Endothelial cell of umbilical vein (primary cell): ENCODE results near the gene ADAT3. TPM values are rescaled to one million over a fixed set of nuclear protein-coding genes. Genes with fewer than 3 reads are reported as not detected.

Source experiments
- BruUV-seq: library from RNA; stranded (reverse); fragments of 400-500 nt; replicated peaks from 2 replicates; lab custom pipeline; 2021; lab: Mats Ljungman, UMichigan
- CTCF ChIA-PET: fragments of 300-600, 350-600 bp; sonication (Branson Sonifier 250); formaldehyde crosslinking; loops from one replicate; lab custom pipeline; 2021; ENCODE audit warnings: antibody characterized with exemption, inconsistent platforms; lab: Charles Lee
- POLR2A ChIA-PET: fragments of 300-600, 350-600 bp; sonication (Branson Sonifier 250); formaldehyde crosslinking; loops from one replicate; lab custom pipeline; 2021; ENCODE audit warnings: antibody characterized with exemption, inconsistent platforms; lab: Charles Lee
- DNase-seq: peaks from one replicate; pipeline ENCODE4 v3.0.0-alpha.2; 2011; ENCODE audit warnings: low read depth, low spot score
- FAIRE-seq: peaks from 2 replicates; lab custom pipeline; 2011; peaks lifted over from hg19 to GRCh38; lab: Jason Lieb, UNC
- H2AFZ ChIP-seq: 2 replicates; pipeline ENCODE4 v1.6.0; 2012; ENCODE audit warnings: low read depth, low read length, control low read depth, inconsistent platforms
- H3K27ac ChIP-seq: 2 replicates; pipeline ENCODE4 v1.5.1; 2011; ENCODE audit warnings: low read depth, mild to moderate bottlenecking, control low read depth, low read length, moderate library complexity; ENCODE audit not compliant: insufficient read depth
- H3K27me3 ChIP-seq, 2 experiments: 2 replicates each; pipeline versions ENCODE4 v1.6.0 to v1.6.1; 2011; ENCODE audit warnings: low read length in 2 of 2, mixed read lengths in 1 of 2; ENCODE audit not compliant: control insufficient read depth in 2 of 2, insufficient read depth in 2 of 2
- H3K36me3 ChIP-seq, 2 experiments: 2 replicates in 1 of 2; 3 replicates in 1 of 2; pipeline ENCODE4 v1.5.1; 2011; ENCODE audit warnings: low read length in 2 of 2, mild to moderate bottlenecking in 1 of 2, moderate library complexity in 1 of 2; ENCODE audit not compliant: control insufficient read depth in 2 of 2, insufficient read depth in 2 of 2; ENCODE audit errors: extremely low read depth in 1 of 2
- H3K4me1 ChIP-seq: 3 replicates; pipeline ENCODE4 v1.5.1; 2011; ENCODE audit warnings: mild to moderate bottlenecking, low read length; ENCODE audit not compliant: control insufficient read depth, insufficient read depth; ENCODE audit errors: extremely low read depth
- H3K4me2 ChIP-seq: 2 replicates; pipeline ENCODE4 v1.6.1; 2011; ENCODE audit warnings: low read length, control low read depth, mixed read lengths; ENCODE audit not compliant: insufficient read depth
- H3K4me3 ChIP-seq, 3 experiments: fragments of 200-600 bp in 1 of 3; sonication (generic), shearing (Covaris generic) in 1 of 3; replicated peaks in 1 of 3; 2 replicates each; pipeline ENCODE4 v1.5.1; 2011 to 2016; ENCODE audit warnings: control low read depth in 3 of 3, low read length in 3 of 3, mild to moderate bottlenecking in 2 of 3, inconsistent platforms in 1 of 3, low read depth in 1 of 3, moderate library complexity in 1 of 3; ENCODE audit not compliant: insufficient read depth in 1 of 3
- H3K79me2 ChIP-seq: 2 replicates; pipeline ENCODE4 v1.6.0; 2012; ENCODE audit warnings: low read length, inconsistent platforms; ENCODE audit not compliant: control insufficient read depth, insufficient read depth
- H3K9ac ChIP-seq: replicated peaks from 2 replicates; pipeline ENCODE3; 2011; ENCODE audit warnings: low read length, control low read depth; ENCODE audit not compliant: insufficient read depth; ENCODE audit errors: extremely low read depth
- H3K9me1 ChIP-seq: replicated peaks from 3 replicates; pipeline ENCODE4 v1.6.0; 2011; ENCODE audit warnings: mild to moderate bottlenecking, low read length; ENCODE audit not compliant: control insufficient read depth, insufficient read depth; ENCODE audit errors: extremely low read depth
- H3K9me3 ChIP-seq: replicated peaks from 2 replicates; pipeline ENCODE4 v1.5.1; 2012; ENCODE audit warnings: low read length, inconsistent platforms; ENCODE audit not compliant: control insufficient read depth, insufficient read depth
- H4K20me1 ChIP-seq: replicated peaks from 2 replicates; pipeline ENCODE3; 2011; ENCODE audit warnings: mild to moderate bottlenecking, low read length; ENCODE audit not compliant: control insufficient read depth, insufficient read depth; ENCODE audit errors: extremely low read depth
- CTCF ChIP-seq, 2 donors: IDR thresholded peaks; 1 replicate in 1 of 2; 2 replicates in 1 of 2; pipeline ENCODE4 v1.5.1; 2011; ENCODE audit warnings: low read length in 2 of 2, mild to moderate bottlenecking in 2 of 2, moderate library complexity in 2 of 2, control low read depth in 1 of 2, inconsistent platforms in 1 of 2, low read depth in 1 of 2; ENCODE audit not compliant: insufficient read depth in 1 of 2; ENCODE audit errors: extremely low read depth in 1 of 2
- FOS ChIP-seq: IDR thresholded peaks from 2 replicates; pipeline ENCODE4 v1.6.1; 2011; ENCODE audit warnings: mild to moderate bottlenecking, low read length, moderate library complexity, borderline replicate concordance; ENCODE audit not compliant: insufficient read depth
- GATA2 ChIP-seq: IDR thresholded peaks from 2 replicates; pipeline ENCODE4 v1.7.0; 2011; ENCODE audit warnings: low read depth, mild to moderate bottlenecking, moderate library complexity, mixed read lengths, low read length; ENCODE audit not compliant: insufficient read length, insufficient read depth
- JUN ChIP-seq: IDR thresholded peaks from 2 replicates; pipeline ENCODE4 v1.6.1; 2011; ENCODE audit warnings: borderline replicate concordance, low read depth; ENCODE audit not compliant: insufficient read length, insufficient read depth
- MAX ChIP-seq: IDR thresholded peaks from 2 replicates; pipeline ENCODE4 v1.6.1; 2011; ENCODE audit not compliant: insufficient read depth, insufficient read length
- MYC ChIP-seq: IDR thresholded peaks from one replicate; pipeline ENCODE4 v1.6.1; 2011; ENCODE audit warnings: mild to moderate bottlenecking, low read depth, low read length
- POLR2AphosphoS5 ChIP-seq: IDR thresholded peaks from 2 replicates; pipeline ENCODE4 v1.6.1; 2012; ENCODE audit warnings: low read depth, mild to moderate bottlenecking, control low read depth, low read length, moderate library complexity; ENCODE audit not compliant: insufficient read depth
- dilution Hi-C: fragments of 300-500 bp; cut with MboI; formaldehyde crosslinking; loops from one replicate; pipeline ENCODE4 v1.15.0; 2019; ENCODE audit warnings: low sequenced_read_pairs; ENCODE audit not compliant: extremely low pct_ligation_motif_present
- intact Hi-C: fragments of 100-400 bp; cut with micrococcal nuclease; formaldehyde crosslinking; loops from one replicate; pipeline ENCODE4 v1.10.0; 2022
- polyA plus RNA-seq, 4 experiments: library from polyadenylated mRNA; depleted of rRNA in 3 of 4; stranded (reverse) in 3 of 4; unstranded in 1 of 4; fragments of >200 nt; gene quantifications; 2 replicates each; pipeline versions ENCODE4 v1.2.1 to v1.2.3, GENCODE V29; 2011 to 2012; ENCODE audit warnings: missing spikeins in 1 of 4
- total RNA-seq: library from RNA; stranded (reverse); gene quantifications from 2 replicates; pipeline ENCODE4 v1.2.3, GENCODE V29; 2021

The ADAT3 gene
- total and polyA plus RNA-seq, 2 donors (not counting 3 experiments of a cell fraction or from before 2014, with no cell fraction given), result 5.7 to 11.7 TPM

GRCh38 chr19:1950640-1951039 is 45.4 kb downstream of the ADAT3 start:
- H3K79me2 ChIP-seq, result peaks cover 82% of the 10 kb centered on the region
- POLR2A ChIA-PET, result no interaction called here
- no peak overlapping the region for H3K4me2 ChIP-seq
- intact Hi-C loops (no loop called here), dilution Hi-C loops (no loop called here)
- H3K9me1 ChIP-seq, result no peaks in the 10 kb centered on the region
- H3K9me3 ChIP-seq, result no peaks in the 10 kb centered on the region
- CTCF ChIA-PET, result no interaction called here
- no peaks in the 10 kb centered on the region for H3K4me1 ChIP-seq
- no peak overlapping the region for H2AFZ ChIP-seq
- DNase-seq (no peak), FAIRE-seq (no peak)
- H3K9ac ChIP-seq, result no peak overlapping the region
- no peak overlapping the region for H3K4me3 ChIP-seq
- H3K27ac ChIP-seq, result no peak overlapping the region
- no peaks in the 10 kb centered on the region for H4K20me1 ChIP-seq
- TF ChIP-seq CTCF (IDR thresholded peaks at IDR 0.05; ENCODE audit: extremely low read depth in 1 of 2, insufficient read depth in 1 of 2, low read depth in 1 of 2, low read length in 2 of 2) (no peak), MAX (no peak), MYC (no peak), JUN (no peak), FOS (no peak), GATA2 (no peak), POLR2AphosphoS5 (no peak)
- H3K27me3 ChIP-seq, result no peaks in the 10 kb centered on the region
- peaks cover 0 to 11% of the 10 kb centered on the region in 2 experiments for H3K36me3 ChIP-seq
- BruUV-seq, result no TSS peak
